ENCODE data around the gene NUDT22. TPM values are rescaled to one million over a fixed set of nuclear protein-coding genes. Genes with fewer than 3 reads are reported as not detected.
A peak's percentile ranks its signal among the peaks of the same experiment; 100 is the strongest.

The NUDT22 gene
- polyA plus RNA-seq, 1 donor (not counting 4 experiments of a cell fraction or from before 2014, with no cell fraction given) = 31.1 TPM

GRCh38 chr11:64241241-64241490, 15.1 kb downstream of the NUDT22 start:
- Histone ChIP-seq H2AFZ (ENCODE audit: control insufficient read depth, low read length) (peak overlapping the region; percentile 65), H4K20me1 (ENCODE audit: control insufficient read depth, extremely low read depth, insufficient read depth, low read length) (no peaks in the 10 kb centered on the region), H3K36me3 (ENCODE audit: control insufficient read depth in 2 of 2, extremely low read depth in 1 of 2, insufficient read depth in 2 of 2, low read length in 2 of 2) (peaks cover 14 to 30% of the 10 kb centered on the region in 2 experiments), H3K9ac (ENCODE audit: control insufficient read depth, extremely low read depth, insufficient read depth, low read length) (peak overlapping the region; percentile 89), H3K4me1 (ENCODE audit: control insufficient read depth, extremely low read depth, insufficient read depth, low read length) (peaks cover 44% of the 10 kb centered on the region), H3K27ac (ENCODE audit: control insufficient read depth, insufficient read depth, low read length) (peak overlapping the region; percentile 98), H3K4me3 (ENCODE audit: control insufficient read depth in 2 of 3, extremely low read depth in 1 of 3, insufficient read depth in 2 of 3, low read depth in 1 of 3, low read length in 3 of 3) (peak overlapping the region; percentile 74 to 87 (median 79)), H3K4me2 (ENCODE audit: control insufficient read depth, extremely low read depth, insufficient read depth, low read depth, low read length) (peak overlapping the region; percentile 76), H3K79me2 (ENCODE audit: control insufficient read depth, insufficient read depth, low read length) (peaks cover 25% of the 10 kb centered on the region), H3K9me1 (ENCODE audit: control insufficient read depth, extremely low read depth, insufficient read depth, low read length) (no peaks in the 10 kb centered on the region), H3K9me3 (ENCODE audit: control insufficient read depth, low read depth, low read length) (no peaks in the 10 kb centered on the region), H3K27me3 (ENCODE audit: control insufficient read depth, extremely low read depth, insufficient read depth, low read length) (no peaks in the 10 kb centered on the region)
- TF ChIP-seq EZH2 (IDR thresholded peaks at IDR 0.05; ENCODE audit: low read length) (no peak), CTCF (optimal IDR thresholded peaks at IDR 0.05 in 1 of 3, IDR thresholded peaks at IDR 0.05 in 1 of 3, conservative IDR thresholded peaks at IDR 0.05 in 1 of 3; ENCODE audit: extremely low read depth in 1 of 3, insufficient read depth in 2 of 3, low read length in 3 of 3) (no peak)
- DNase-seq (ENCODE audit: low read depth, low spot score) = peak; percentile 96
- no peak for FAIRE-seq
- dilution Hi-C loops (cut with MboI; ENCODE audit: extremely low pct_ligation_motif_present, low sequenced_read_pairs) = no loop called here

GRCh38 chr11:64241491-64242374, 15.7 kb downstream of the NUDT22 start:
- Histone ChIP-seq H3K4me1 (ENCODE audit: control insufficient read depth, extremely low read depth, insufficient read depth, low read length) (peaks cover 43% of the 10 kb centered on the region), H3K27ac (ENCODE audit: control insufficient read depth, insufficient read depth, low read length) (peak overlapping the region; percentile 58), H3K9me3 (ENCODE audit: control insufficient read depth, low read depth, low read length) (no peaks in the 10 kb centered on the region), H3K9me1 (ENCODE audit: control insufficient read depth, extremely low read depth, insufficient read depth, low read length) (no peaks in the 10 kb centered on the region), H2AFZ (ENCODE audit: control insufficient read depth, low read length) (no peak overlapping the region), H3K36me3 (ENCODE audit: control insufficient read depth in 2 of 2, extremely low read depth in 1 of 2, insufficient read depth in 2 of 2, low read length in 2 of 2) (peaks cover 14 to 30% of the 10 kb centered on the region in 2 experiments), H4K20me1 (ENCODE audit: control insufficient read depth, extremely low read depth, insufficient read depth, low read length) (no peaks in the 10 kb centered on the region), H3K79me2 (ENCODE audit: control insufficient read depth, insufficient read depth, low read length) (peaks cover 26% of the 10 kb centered on the region), H3K4me3 (ENCODE audit: control insufficient read depth in 2 of 3, extremely low read depth in 1 of 3, insufficient read depth in 2 of 3, low read depth in 1 of 3, low read length in 3 of 3) (peak overlapping the region; percentile 72 to 87 (median 82)), H3K9ac (ENCODE audit: control insufficient read depth, extremely low read depth, insufficient read depth, low read length) (peak overlapping the region; percentile 79), H3K4me2 (ENCODE audit: control insufficient read depth, extremely low read depth, insufficient read depth, low read depth, low read length) (peak overlapping the region; percentile 67), H3K27me3 (ENCODE audit: control insufficient read depth, extremely low read depth, insufficient read depth, low read length) (no peaks in the 10 kb centered on the region)
- dilution Hi-C loops (cut with MboI; ENCODE audit: extremely low pct_ligation_motif_present, low sequenced_read_pairs) = no loop called here
- FAIRE-seq (no peak), DNase-seq (ENCODE audit: low read depth, low spot score) (no peak)
- TF ChIP-seq EZH2 (IDR thresholded peaks at IDR 0.05; ENCODE audit: low read length) (no peak), CTCF (optimal IDR thresholded peaks at IDR 0.05 in 1 of 3, IDR thresholded peaks at IDR 0.05 in 1 of 3, conservative IDR thresholded peaks at IDR 0.05 in 1 of 3; ENCODE audit: extremely low read depth in 1 of 3, insufficient read depth in 2 of 3, low read length in 3 of 3) (no peak)
